GM12872 (cell line): ENCODE results near the gene CAMTA1.

ENCODE experiments used
- TF ChIP-seq, protein P1 (sequence below): IDR thresholded peaks from 3 replicates; pipeline ENCODE4 v1.5.1; 2011; ENCODE audit warnings: low read depth, mild to moderate bottlenecking, low read length, moderate library complexity; ENCODE audit not compliant: insufficient read depth

Gene CAMTA1

DNA sequence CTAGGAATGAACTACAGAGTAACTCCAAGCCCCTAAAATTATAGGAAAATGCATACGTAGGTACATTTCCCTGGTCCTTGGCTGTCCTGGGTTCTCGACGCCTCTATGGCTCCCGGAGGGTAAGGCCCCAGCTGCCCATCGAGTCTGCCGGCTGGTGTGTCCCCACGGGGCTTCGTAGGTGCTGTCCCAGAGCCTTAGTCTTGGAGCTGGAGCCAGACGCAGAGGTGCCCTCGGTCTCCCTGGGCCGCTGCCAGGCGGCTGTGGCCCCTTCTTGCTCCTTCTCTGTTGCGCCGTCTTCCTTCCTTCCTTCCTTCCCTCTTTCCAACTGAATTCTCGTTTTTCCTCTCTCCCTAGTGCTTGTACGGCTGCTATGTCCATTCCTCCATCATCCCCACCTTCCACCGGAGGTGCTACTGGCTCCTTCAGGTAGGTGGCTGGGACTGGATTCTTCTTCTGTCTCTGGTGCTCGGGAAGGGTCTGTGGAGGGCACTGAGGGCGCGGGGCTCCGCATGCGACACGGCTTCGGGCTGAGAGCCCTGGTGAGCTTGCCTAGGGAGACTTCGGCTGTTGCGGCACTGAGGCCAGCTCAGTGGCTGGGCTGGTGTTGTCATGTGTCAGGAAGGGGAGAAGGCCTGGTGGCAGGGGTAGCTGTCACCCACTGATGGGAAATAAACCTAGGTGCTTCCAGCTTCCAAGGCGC lies 682.4 kb downstream of the CAMTA1 start:
- TF ChIP-seq, protein P1, sequence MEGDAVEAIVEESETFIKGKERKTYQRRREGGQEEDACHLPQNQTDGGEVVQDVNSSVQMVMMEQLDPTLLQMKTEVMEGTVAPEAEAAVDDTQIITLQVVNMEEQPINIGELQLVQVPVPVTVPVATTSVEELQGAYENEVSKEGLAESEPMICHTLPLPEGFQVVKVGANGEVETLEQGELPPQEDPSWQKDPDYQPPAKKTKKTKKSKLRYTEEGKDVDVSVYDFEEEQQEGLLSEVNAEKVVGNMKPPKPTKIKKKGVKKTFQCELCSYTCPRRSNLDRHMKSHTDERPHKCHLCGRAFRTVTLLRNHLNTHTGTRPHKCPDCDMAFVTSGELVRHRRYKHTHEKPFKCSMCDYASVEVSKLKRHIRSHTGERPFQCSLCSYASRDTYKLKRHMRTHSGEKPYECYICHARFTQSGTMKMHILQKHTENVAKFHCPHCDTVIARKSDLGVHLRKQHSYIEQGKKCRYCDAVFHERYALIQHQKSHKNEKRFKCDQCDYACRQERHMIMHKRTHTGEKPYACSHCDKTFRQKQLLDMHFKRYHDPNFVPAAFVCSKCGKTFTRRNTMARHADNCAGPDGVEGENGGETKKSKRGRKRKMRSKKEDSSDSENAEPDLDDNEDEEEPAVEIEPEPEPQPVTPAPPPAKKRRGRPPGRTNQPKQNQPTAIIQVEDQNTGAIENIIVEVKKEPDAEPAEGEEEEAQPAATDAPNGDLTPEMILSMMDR, result no peak

DNA sequence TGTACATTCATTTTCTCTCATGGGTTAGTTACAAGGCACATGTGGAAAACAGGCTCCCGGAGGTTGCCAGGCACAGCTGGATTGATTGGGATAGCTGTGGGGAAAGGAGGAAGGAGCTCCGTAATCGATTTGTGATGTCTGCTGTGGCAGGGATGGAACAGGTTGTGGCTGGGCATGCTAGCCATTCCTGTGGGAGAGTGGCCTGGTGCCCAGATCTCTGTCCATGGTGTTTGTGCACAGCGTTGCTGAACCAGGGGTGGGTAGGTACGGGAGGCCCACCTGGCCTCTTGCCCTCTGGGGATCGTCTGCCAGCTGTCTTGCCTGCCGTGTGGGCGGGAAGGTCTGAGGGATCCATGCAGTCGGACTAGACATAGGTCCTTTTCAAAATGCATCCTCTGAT lies 683.0 kb downstream of the CAMTA1 start:
- TF ChIP-seq, protein P1, result no peak

DNA sequence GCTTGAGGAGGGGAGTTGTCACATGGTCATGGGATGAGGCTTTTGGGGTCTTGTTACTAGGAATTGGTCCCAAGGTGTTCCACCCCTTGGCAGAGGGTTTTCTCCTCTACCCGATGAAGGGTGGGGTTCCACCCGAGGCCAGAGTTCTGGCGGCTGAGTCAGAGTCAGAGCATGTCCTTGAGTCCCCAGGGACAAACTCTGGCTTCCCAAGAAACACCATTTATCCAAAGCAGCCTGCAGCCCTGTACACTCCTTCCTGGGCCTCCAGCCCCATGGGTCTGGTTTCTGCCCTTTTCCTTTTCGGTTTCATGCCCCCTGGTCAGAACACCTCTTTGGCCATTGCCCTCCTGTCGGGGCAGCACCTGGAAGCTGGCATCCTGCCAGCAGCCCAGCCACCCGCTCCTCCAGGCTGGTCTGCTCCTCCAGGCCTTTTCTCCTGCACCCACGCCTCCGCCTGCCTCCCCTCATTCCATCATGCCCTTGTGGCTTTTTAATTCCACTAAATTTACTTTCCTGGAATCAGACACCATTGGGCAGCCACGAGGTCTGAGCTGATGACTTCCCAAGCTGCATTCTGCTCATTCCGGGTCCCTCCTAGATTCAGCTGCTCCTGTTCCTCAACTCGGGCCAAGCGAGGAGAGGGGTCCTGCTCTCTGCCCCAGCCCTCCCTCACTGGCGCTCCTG lies 684.1 kb downstream of the CAMTA1 start:
- TF ChIP-seq, protein P1, result no peak

DNA sequence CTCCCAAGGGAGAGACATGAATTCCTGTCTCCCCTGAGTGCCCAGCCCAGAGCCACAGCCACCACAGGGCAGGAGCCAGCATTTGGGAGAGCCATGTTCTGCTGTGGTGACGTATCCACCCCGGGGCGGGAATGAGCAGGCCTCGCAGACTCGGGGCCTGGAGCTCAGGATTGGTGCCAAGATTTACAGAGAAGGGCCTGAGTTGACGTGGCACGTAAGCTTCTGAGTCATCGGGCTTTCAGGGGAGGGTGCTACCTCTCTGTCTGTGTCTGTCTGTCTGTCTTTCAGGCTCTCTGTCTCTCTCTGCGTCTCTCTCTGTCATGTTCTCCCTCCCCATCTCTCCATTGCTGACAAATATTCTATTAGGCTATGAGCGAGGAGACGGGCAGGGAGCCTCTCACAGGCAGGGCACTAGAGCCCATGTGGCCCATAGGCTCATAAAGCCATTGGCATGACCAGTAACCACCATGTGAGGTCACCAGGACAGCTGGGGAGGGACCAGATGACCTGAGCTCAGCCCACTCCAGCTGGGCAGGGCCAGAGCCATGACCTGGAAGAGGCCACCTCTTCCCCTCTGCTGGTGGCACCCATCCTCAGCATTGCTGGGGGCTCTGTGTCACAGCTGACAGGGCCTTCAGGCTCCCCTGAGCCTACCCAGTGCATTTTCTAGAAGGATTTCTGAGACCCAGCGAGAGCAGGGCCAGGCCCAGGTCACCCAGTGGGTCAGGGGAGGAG lies 685.8 kb downstream of the CAMTA1 start:
- TF ChIP-seq, protein P1, result no peak

DNA sequence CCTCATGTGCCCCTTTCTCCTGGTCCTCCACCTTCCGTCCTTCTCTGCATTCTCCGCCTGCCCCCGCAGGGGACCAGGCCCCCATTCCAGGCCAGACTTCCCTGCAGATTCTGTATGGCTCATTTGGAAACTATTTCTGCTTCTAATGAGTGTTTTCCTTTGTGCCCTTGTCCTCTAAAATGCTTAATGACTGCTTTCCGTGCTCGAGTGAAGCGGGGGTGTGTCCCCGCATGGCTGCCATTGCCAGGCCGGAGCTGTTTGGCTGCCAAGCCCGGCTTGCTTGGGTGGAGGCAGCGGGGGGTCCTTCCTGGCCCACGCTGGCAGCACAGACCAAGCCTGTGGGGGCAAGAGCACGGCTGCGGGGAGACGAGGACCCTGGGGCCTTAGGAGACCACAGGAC lies 686.6 kb downstream of the CAMTA1 start:
- TF ChIP-seq, protein P1, result no peak

DNA sequence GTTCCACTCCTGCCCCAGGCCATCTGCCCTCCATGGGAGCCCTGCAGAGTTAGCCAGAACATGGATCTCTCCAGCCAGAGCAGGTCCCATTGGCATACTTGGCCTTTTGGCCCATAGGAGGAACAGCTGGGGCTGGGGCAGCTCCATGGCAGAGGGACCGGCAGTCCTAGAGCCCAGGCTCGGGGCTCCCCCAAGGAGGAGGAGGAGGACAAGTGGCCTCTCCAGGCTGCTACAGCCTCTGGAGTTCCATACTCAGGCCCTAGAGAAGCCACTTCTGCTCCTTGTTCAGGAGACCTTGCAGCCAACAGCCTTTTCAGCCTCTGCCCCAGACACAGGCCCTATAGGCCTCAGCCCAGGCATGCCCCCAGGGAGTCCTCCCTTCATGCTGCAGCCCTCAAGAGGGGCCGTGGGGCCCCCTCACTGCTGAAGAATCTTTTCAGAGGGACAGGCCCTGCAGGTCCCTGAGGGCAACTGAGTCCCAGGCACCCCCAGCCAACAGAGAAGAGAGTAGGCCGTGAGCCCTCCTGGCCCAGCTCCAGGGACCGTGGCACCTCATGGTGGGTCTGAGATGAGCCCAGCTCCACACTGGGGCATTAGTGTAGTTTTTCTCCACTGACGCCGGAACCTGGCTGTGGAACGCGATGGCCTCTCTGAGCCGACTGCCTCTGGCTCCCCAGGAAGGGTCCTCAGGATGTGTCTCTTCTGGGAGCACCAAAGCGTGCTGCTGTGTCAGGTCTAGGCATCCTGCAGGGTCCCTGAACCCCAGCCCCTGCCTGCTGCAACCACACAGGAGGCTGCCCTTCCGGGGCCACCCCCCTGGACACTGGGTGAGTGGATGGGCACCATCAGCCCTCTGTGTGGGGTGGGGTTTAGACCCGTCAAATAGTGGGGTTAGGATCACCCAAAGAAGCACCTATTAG lies 688.2 kb downstream of the CAMTA1 start:
- TF ChIP-seq, protein P1, result no peak
